Subcutaneous adipose tissue (tissue), 4 donors: ENCODE data around the gene LORICRIN. TPM values are rescaled to one million over a fixed set of nuclear protein-coding genes. Genes with fewer than 3 reads are reported as not detected.

Experiments
- total RNA-seq, 4 donors: library from RNA; depleted of rRNA; stranded (reverse); fragments of >200 nt; gene quantifications; one replicate each; pipeline ENCODE4 v1.1.0, GENCODE V29; 2016
- TF ChIP-seq, protein P1 (sequence below): fragments of 450-650 bp; IDR thresholded peaks from one replicate; pipeline ENCODE4 v1.5.1; 2016; ENCODE audit warnings: low read depth, mild to moderate bottlenecking, control low read depth, antibody characterized with exemption, moderate library complexity

LORICRIN gene, protein sequence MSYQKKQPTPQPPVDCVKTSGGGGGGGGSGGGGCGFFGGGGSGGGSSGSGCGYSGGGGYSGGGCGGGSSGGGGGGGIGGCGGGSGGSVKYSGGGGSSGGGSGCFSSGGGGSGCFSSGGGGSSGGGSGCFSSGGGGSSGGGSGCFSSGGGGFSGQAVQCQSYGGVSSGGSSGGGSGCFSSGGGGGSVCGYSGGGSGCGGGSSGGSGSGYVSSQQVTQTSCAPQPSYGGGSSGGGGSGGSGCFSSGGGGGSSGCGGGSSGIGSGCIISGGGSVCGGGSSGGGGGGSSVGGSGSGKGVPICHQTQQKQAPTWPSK
- not detected for total RNA-seq

DNA sequence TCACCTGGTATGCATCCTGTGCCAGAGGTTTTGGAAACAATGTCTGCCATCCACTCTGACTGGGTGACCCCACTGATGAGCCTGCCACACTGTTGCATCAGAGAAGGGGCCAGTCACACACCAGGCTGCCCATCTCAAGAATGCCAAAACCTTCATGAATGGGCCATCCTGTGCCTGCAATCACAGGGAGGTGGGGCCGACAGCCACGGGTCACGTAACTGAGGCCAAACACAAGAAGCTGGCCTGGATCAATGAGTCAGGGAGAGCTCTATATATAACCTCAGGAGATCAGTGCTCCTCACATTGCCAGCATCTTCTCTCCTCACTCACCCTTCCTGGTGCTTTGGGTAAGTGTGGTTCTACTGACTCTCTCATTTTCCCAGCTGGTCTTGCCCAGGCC is at the start of gene LORICRIN:
TSS of gene LORICRIN (plus strand) at position 301 of the 400 bp plus-strand sequence. CDS start 1,263 bp downstream, outside the sequence.
- TF ChIP-seq, protein P1, sequence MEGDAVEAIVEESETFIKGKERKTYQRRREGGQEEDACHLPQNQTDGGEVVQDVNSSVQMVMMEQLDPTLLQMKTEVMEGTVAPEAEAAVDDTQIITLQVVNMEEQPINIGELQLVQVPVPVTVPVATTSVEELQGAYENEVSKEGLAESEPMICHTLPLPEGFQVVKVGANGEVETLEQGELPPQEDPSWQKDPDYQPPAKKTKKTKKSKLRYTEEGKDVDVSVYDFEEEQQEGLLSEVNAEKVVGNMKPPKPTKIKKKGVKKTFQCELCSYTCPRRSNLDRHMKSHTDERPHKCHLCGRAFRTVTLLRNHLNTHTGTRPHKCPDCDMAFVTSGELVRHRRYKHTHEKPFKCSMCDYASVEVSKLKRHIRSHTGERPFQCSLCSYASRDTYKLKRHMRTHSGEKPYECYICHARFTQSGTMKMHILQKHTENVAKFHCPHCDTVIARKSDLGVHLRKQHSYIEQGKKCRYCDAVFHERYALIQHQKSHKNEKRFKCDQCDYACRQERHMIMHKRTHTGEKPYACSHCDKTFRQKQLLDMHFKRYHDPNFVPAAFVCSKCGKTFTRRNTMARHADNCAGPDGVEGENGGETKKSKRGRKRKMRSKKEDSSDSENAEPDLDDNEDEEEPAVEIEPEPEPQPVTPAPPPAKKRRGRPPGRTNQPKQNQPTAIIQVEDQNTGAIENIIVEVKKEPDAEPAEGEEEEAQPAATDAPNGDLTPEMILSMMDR, result no peak

DNA sequence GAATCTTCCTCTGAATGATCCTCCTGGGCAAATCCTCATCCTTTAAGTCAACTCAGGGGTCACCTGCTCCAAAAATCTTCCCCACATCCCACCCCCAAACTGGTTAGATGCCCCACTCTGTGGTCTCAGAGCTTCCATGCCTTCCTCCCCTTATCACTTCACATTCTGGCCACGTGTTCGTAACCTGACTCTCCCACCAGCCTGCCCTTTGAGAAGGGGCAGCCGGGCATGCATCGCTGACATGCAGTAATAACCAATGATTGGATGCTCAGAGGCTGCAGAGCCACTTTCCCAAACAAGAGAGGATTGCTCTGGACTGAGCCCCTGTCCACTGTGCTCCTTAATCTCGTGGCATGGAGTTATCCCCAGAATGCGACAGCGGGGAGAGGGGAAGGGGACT is 49.3 kb upstream of the LORICRIN start:
- TF ChIP-seq, protein P1, result no peak

GRCh38 chr1:153212201-153212600 is 47.3 kb upstream of the LORICRIN start:
- TF ChIP-seq, protein P1, result no peak

- TF ChIP-seq, protein P1, result no peak
Measured at GRCh38 chr1:153213519-153213918, 46.0 kb upstream of the LORICRIN start.

DNA sequence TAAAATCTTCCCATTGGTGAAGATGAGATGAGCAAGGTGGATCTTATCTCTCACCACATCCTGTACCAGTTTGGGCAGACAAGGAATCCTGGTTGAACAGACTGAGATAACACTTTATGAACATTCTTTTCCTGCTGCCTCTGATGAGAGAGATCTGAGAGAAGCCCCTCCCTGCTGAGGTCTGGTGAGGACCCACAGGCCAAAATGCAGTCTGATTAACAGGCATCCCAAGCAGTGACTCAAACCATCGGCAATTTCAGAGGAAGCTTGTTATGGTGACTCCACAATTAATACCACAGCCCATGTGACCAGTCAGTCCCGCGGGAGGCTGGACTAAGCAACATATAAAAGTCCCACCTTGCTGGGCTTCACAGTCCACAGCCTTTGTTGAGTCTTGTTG is 42.3 kb upstream of the LORICRIN start, which contains the start of gene PRR9:
TSS of gene PRR9 (plus strand) at position 373 of the 400 bp plus-strand sequence. CDS start 561 bp downstream, outside the sequence.
- TF ChIP-seq, protein P1, result no peak

GRCh38 chr1:153217744-153218416 is 41.6 kb upstream of the LORICRIN start:
- TF ChIP-seq, protein P1, result no peak

GRCh38 chr1:153220606-153221303 is 38.7 kb upstream of the LORICRIN start:
- TF ChIP-seq, protein P1, result no peak
